Vagina (tissue), 2 donors: ENCODE data around the gene PSMB9. TPM values are rescaled to one million over a fixed set of nuclear protein-coding genes. Genes with fewer than 3 reads are reported as not detected.

ENCODE experiments used
- DNase-seq, 2 donors: peaks; one replicate each; pipeline ENCODE4 v3.0.0-alpha.2; 2017; ENCODE audit errors: extremely low spot score in 2 of 2
- H3K27ac ChIP-seq: fragments of 200-600 bp; sonication (generic); one replicate; pipeline ENCODE4 v1.5.1; 2019
- H3K27me3 ChIP-seq: fragments of 200-600 bp; sonication (generic); one replicate; pipeline ENCODE4 v1.5.1; 2019
- H3K36me3 ChIP-seq, 2 donors: fragments of 200-600 bp; sonication (generic); one replicate each; pipeline ENCODE4 v1.5.1; 2017 to 2019
- H3K4me1 ChIP-seq: fragments of 200-600 bp; sonication (generic); one replicate; pipeline ENCODE4 v1.5.1; 2019
- H3K4me3 ChIP-seq, 2 donors: fragments of 200-600 bp; sonication (generic); 1 replicate in 1 of 2; 2 replicates in 1 of 2; pipeline ENCODE4 v1.5.1; 2016 to 2019
- H3K9me3 ChIP-seq: fragments of 200-600 bp; sonication (generic); one replicate; pipeline ENCODE4 v1.5.1; 2019
- POLR2A ChIP-seq, 2 donors: fragments of 450-650 bp; IDR thresholded peaks; one replicate each; pipeline ENCODE4 v1.6.1; 2017; ENCODE audit warnings: antibody characterized with exemption in 2 of 2, mild to moderate bottlenecking in 2 of 2, moderate library complexity in 2 of 2
- POLR2AphosphoS5 ChIP-seq, 2 donors: sonication (generic); formaldehyde crosslinking; IDR thresholded peaks; one replicate each; pipeline ENCODE4 v1.9.0; 2017; ENCODE audit warnings: antibody characterized with exemption in 2 of 2, mild to moderate bottlenecking in 2 of 2, low read depth in 1 of 2; ENCODE audit not compliant: insufficient read depth in 1 of 2
- intact Hi-C: fragments of 100-400 bp; cut with DNase I; formaldehyde crosslinking; loops from one replicate; pipeline ENCODE4 v1.15.1; 2023
- total RNA-seq: library from RNA; depleted of rRNA; stranded (reverse); fragments of >200 nt; gene quantifications from one replicate; pipeline ENCODE4 v1.2.3, GENCODE V29; 2016
- TF ChIP-seq, protein P1 (sequence below), 3 experiments: fragments of 450-650 bp in 2 of 3; fragments of 200-600 bp in 1 of 3; sonication (generic) in 1 of 3; IDR thresholded peaks; one replicate each; pipeline ENCODE4 v1.5.1; 2017 to 2019; ENCODE audit warnings: antibody characterized with exemption in 3 of 3, mild to moderate bottlenecking in 2 of 3, moderate library complexity in 2 of 3

Gene PSMB9
- total RNA-seq, 1 donor from 2014 or later, result 19.6 TPM

DNA sequence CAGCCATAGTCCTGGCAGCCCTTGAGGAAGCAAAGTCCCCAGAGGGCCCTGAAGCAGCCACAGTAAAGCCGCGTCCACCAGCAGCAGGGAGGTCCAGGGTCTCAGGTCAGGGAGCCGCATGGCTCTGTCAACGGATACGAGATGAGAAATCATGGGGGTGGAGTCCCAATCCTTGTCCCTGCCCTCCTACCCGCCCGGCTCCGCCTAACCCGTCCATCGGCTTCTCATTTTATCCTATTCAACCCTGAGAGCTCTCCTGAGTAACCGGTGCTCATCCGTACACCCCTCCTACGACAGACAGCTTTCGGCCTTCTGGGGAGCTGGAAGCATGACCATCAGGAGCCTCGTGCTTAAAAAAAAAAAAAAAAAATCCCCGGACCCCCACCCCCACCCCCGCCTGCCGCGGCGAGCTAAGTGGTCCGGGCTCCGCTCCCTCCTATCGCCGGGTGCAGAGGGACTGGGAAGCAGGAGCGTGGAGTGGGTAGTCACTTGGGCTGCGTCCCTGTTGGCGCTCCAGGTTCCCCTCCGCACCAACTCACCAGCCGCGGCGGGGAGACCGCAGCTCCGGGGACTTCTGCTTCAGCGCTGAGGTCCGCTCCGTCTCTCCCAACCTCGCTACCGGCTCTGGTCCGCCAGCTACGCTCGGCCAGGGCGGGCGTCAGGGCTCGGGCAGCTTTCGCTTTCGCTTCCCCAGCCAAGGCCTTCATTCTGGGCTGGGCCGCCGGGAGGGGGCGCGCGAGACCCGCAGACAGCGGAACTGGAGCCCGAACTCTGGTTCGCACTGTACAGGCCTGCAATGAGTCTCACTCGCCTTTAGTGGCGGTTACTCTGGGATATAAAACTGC is 15.7 kb upstream of the PSMB9 start, which contains the start of gene TAP2:
TSS of gene TAP2 (minus strand) at position 626 of the 845 bp plus-strand sequence. CDS start at position 120, 506 bp downstream.
- Histone ChIP-seq H3K36me3 (peaks cover 0 to 19% of the 10 kb centered on the region in 2 donors), H3K27ac (peak within 1 kb of the TSS; percentile 92), H3K4me1 (peaks cover 34% of the 10 kb centered on the region), H3K4me3 (peak within 1 kb of the TSS; percentile 59 to 70), H3K9me3 (no peaks in the 10 kb centered on the region), H3K27me3 (no peaks in the 10 kb centered on the region)
- intact Hi-C loops, result no loop called here
- TF ChIP-seq, protein P1, sequence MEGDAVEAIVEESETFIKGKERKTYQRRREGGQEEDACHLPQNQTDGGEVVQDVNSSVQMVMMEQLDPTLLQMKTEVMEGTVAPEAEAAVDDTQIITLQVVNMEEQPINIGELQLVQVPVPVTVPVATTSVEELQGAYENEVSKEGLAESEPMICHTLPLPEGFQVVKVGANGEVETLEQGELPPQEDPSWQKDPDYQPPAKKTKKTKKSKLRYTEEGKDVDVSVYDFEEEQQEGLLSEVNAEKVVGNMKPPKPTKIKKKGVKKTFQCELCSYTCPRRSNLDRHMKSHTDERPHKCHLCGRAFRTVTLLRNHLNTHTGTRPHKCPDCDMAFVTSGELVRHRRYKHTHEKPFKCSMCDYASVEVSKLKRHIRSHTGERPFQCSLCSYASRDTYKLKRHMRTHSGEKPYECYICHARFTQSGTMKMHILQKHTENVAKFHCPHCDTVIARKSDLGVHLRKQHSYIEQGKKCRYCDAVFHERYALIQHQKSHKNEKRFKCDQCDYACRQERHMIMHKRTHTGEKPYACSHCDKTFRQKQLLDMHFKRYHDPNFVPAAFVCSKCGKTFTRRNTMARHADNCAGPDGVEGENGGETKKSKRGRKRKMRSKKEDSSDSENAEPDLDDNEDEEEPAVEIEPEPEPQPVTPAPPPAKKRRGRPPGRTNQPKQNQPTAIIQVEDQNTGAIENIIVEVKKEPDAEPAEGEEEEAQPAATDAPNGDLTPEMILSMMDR (IDR thresholded peaks at IDR 0.05), result peak; percentile 86 to 98 (median 97)
- TF ChIP-seq POLR2AphosphoS5 (IDR thresholded peaks at IDR 0.05; ENCODE audit: insufficient read depth in 1 of 2, low read depth in 1 of 2) (peak; percentile 88 to 90), POLR2A (IDR thresholded peaks at IDR 0.05) (peak in 1 of 2 donors; percentile 44)
- no peak for DNase-seq

DNA sequence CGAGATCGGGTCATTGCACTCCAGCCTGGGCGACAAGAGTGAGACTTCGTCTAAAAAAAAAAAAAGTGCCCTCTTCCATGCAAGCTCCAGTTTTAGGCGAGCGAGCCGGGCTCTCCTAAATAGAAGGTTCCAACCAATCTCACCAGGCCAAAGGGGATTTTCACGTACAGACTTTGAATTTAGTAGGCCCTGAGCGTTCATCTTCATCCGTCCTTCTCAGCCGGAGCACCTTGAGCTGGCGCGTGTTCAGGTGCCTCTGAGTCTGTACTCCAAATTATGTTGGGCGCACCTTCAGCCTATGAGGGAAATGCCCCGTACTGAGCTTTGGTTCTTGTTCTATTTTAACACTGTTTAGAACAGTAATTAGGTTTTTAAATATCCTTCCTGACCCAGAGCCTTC is 14.6 kb upstream of the PSMB9 start:
- intact Hi-C loops, result no loop called here
- DNase-seq, result no peak
- Histone ChIP-seq H3K9me3 (no peaks in the 10 kb centered on the region), H3K36me3 (peaks cover 0 to 19% of the 10 kb centered on the region in 2 donors), H3K4me3 (no peak overlapping the region), H3K4me1 (peaks cover 36% of the 10 kb centered on the region), H3K27me3 (no peaks in the 10 kb centered on the region), H3K27ac (peak overlapping the region; percentile 92)
- TF ChIP-seq POLR2A (IDR thresholded peaks at IDR 0.05) (no peak), POLR2AphosphoS5 (IDR thresholded peaks at IDR 0.05; ENCODE audit: insufficient read depth in 1 of 2, low read depth in 1 of 2) (no peak)
- TF ChIP-seq, protein P1 (IDR thresholded peaks at IDR 0.05), result no peak

DNA sequence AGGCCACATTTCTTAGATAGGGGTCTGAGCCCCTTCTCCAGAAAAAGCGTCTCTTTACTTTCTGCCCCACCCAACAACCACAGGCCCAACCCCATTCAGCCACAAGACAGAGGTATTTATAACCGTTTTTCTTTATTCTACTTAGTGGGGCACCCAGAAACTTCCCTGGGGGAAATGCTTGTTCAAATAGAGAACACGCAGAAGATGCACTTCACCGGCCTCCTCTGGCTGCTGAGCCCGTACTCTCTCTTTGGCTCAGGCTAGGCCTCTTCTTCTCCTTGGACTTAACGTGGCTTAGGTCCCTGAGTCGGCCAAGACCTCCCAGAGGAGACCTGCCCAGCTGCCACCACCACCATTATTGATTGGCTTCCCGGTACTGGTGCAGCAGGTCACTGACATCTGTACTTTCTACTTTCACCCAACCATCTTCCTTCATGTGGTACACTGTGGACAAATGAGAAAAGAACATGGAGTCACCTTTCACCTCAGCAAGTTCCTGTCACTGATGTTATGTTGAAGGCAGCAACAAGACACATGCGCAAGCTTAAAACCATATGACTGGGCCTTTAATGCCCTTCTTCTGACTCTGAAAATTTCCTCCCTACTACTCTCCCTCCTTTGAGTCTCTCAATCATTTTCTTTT is 13.3 kb upstream of the PSMB9 start:
- Histone ChIP-seq H3K27me3 (no peaks in the 10 kb centered on the region), H3K36me3 (peaks cover 0 to 7% of the 10 kb centered on the region in 2 donors), H3K4me1 (peaks cover 44% of the 10 kb centered on the region), H3K4me3 (no peak overlapping the region), H3K27ac (peak overlapping the region; percentile 25), H3K9me3 (no peaks in the 10 kb centered on the region)
- DNase-seq, result no peak
- intact Hi-C loops, result loop anchor here (5.0 kb wide), 1 partner anchor 132 kb away; no protein-coding TSS in a partner anchor
- TF ChIP-seq POLR2A (IDR thresholded peaks at IDR 0.05), result no peak
- TF ChIP-seq POLR2AphosphoS5 (IDR thresholded peaks at IDR 0.05; ENCODE audit: insufficient read depth in 1 of 2, low read depth in 1 of 2), result no peak

DNA sequence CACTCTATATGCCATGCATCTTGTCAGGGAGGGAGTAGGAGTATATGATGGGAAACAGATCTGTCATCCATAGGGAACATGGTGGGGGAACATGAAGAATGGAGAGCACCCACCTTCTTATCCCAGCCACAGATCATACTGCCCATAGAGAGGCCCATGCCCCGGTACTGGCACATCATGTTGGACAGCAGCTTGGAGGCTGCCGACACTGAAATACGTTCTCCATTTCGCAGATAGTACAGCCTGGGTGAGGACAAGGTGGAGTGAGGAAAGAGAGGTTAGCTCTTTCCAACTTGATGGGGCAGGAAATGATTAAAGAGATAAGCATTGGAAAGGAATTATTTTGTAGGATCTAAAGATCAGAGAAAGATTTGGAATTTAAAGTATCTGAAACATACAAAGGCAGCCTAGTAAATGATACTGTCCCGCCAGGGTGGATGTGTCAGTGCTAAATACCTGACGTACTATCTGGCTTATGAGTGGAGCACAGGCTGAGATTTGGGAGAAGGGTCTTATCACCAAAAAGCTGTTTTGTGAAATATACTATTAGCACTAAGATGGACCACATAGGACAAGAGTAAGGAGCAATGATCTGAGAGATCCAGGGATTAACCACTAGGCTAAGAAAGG is 11.9 kb upstream of the PSMB9 start:
- no peak for TF ChIP-seq POLR2A (IDR thresholded peaks at IDR 0.05)
- no peak for TF ChIP-seq POLR2AphosphoS5 (IDR thresholded peaks at IDR 0.05; ENCODE audit: insufficient read depth in 1 of 2, low read depth in 1 of 2)
- TF ChIP-seq, protein P1 (IDR thresholded peaks at IDR 0.05), result no peak
- Histone ChIP-seq H3K27ac (peak overlapping the region; percentile 99), H3K4me1 (peaks cover 35% of the 10 kb centered on the region), H3K9me3 (no peaks in the 10 kb centered on the region), H3K36me3 (peaks cover 0 to 17% of the 10 kb centered on the region in 2 donors), H3K4me3 (no peak overlapping the region), H3K27me3 (no peaks in the 10 kb centered on the region)
- intact Hi-C loops, result loop anchor here (5.0 kb wide), 1 partner anchor 130 kb away; no protein-coding TSS in a partner anchor
- no peak for DNase-seq

DNA sequence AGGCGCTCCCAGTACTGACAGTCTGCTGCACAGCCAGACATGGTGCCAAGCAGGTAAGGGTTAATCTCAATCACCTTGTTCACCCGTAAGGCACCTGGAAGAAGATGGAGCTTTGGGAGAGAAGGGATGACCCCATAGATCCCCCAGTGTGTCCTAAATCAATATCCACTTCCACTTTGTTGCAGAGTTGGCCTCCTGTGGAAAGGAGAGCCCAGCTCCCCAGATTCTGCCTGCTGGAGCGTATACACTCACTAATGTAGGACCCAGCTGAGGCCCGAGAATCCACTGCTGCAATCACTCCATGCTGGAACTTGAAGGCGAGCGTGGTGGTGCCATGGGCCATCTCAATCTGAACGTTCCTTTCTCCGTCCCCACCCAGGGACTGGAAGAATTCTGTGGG is 11.3 kb upstream of the PSMB9 start:
- H3K36me3 ChIP-seq, result peaks cover 0 to 22% of the 10 kb centered on the region in 2 donors
- peak overlapping the region; percentile 57 to 86 for H3K4me3 ChIP-seq
- intact Hi-C loops, result loop anchor here (5.0 kb wide), 1 partner anchor 130 kb away; no protein-coding TSS in a partner anchor

More for the DNA sequence above, 11.3 kb upstream of the PSMB9 start:
- Histone ChIP-seq H3K4me1 (peaks cover 29% of the 10 kb centered on the region), H3K9me3 (no peaks in the 10 kb centered on the region), H3K27ac (peak overlapping the region; percentile 99), H3K27me3 (no peaks in the 10 kb centered on the region)
- no peak for DNase-seq
- TF ChIP-seq, protein P1 (IDR thresholded peaks at IDR 0.05), result no peak
- TF ChIP-seq POLR2A (IDR thresholded peaks at IDR 0.05) (no peak), POLR2AphosphoS5 (IDR thresholded peaks at IDR 0.05; ENCODE audit: insufficient read depth in 1 of 2, low read depth in 1 of 2) (no peak)
